Astrocyte (in vitro differentiated cells and primary cell): ENCODE results near the gene HNRNPK. TPM values are rescaled to one million over a fixed set of nuclear protein-coding genes. Genes with fewer than 3 reads are reported as not detected.
A peak's percentile ranks its signal among the peaks of the same experiment; 100 is the strongest.

ENCODE experiments used
- DNase-seq: peaks from one replicate; pipeline ENCODE4 v3.0.0-alpha.2; 2010; ENCODE audit warnings: low read depth
- FAIRE-seq: peaks from 2 replicates; lab custom pipeline; 2011; peaks lifted over from hg19 to GRCh38; lab: Jason Lieb, UNC
- H2AFZ ChIP-seq: 2 replicates; pipeline ENCODE4 v1.6.0; 2012; ENCODE audit warnings: low read depth, low read length, inconsistent platforms
- H3K27ac ChIP-seq: 2 replicates; pipeline ENCODE4 v1.5.1; 2011; ENCODE audit warnings: low read depth, low read length, inconsistent platforms
- H3K27me3 ChIP-seq: 2 replicates; pipeline ENCODE4 v1.6.0; 2011; ENCODE audit warnings: low read length, inconsistent platforms; ENCODE audit not compliant: insufficient read depth
- H3K36me3 ChIP-seq: 2 replicates; pipeline ENCODE4 v1.5.1; 2011; ENCODE audit warnings: low read length, inconsistent platforms; ENCODE audit not compliant: insufficient read depth
- H3K4me1 ChIP-seq: 2 replicates; pipeline ENCODE4 v1.5.1; 2011; ENCODE audit warnings: low read length, inconsistent platforms; ENCODE audit not compliant: insufficient read depth
- H3K4me2 ChIP-seq: 2 replicates; pipeline ENCODE4 v1.6.0; 2012; ENCODE audit warnings: low read length, inconsistent platforms
- H3K4me3 ChIP-seq: 2 replicates; pipeline ENCODE4 v1.5.1; 2011; ENCODE audit warnings: low read depth, mild to moderate bottlenecking, low read length, inconsistent platforms; ENCODE audit not compliant: insufficient read depth
- H3K79me2 ChIP-seq: 2 replicates; pipeline ENCODE4 v1.6.0; 2012; ENCODE audit warnings: mild to moderate bottlenecking, low read length, inconsistent platforms; ENCODE audit not compliant: insufficient read depth
- H3K9ac ChIP-seq: 2 replicates; pipeline ENCODE4 v1.6.0; 2012; ENCODE audit warnings: mild to moderate bottlenecking, low read length, inconsistent platforms
- H3K9me3 ChIP-seq: 2 replicates; pipeline ENCODE4 v1.5.1; 2012; ENCODE audit warnings: low read depth, mild to moderate bottlenecking, low read length, inconsistent platforms; ENCODE audit not compliant: insufficient read depth
- H4K20me1 ChIP-seq: 2 replicates; pipeline ENCODE4 v1.6.0; 2012; ENCODE audit warnings: low read length, inconsistent platforms; ENCODE audit not compliant: insufficient read depth
- H3K27ac Mint-ChIP-seq: one replicate; pipeline ENCODE4 v1.8.0; 2021; ENCODE audit warnings: mild to moderate bottlenecking, mixed read lengths; ENCODE audit not compliant: unreplicated experiment
- H3K27me3 Mint-ChIP-seq: one replicate; pipeline ENCODE4 v1.8.0; 2021; ENCODE audit warnings: low read depth, mixed read lengths; ENCODE audit not compliant: unreplicated experiment
- H3K36me3 Mint-ChIP-seq: one replicate; pipeline ENCODE4 v1.8.0; 2021; ENCODE audit warnings: low read depth, mixed read lengths; ENCODE audit not compliant: unreplicated experiment
- H3K4me1 Mint-ChIP-seq: one replicate; pipeline ENCODE4 v1.8.0; 2021; ENCODE audit warnings: low read depth, mixed read lengths; ENCODE audit not compliant: unreplicated experiment
- H3K4me3 Mint-ChIP-seq: one replicate; pipeline ENCODE4 v1.8.0; 2021; ENCODE audit warnings: mild to moderate bottlenecking, moderate library complexity, mixed read lengths; ENCODE audit not compliant: unreplicated experiment
- H3K9me3 Mint-ChIP-seq: one replicate; pipeline ENCODE4 v1.8.0; 2021; ENCODE audit warnings: mild to moderate bottlenecking, mixed read lengths; ENCODE audit not compliant: unreplicated experiment
- CTCF ChIP-seq: IDR thresholded peaks from 2 replicates; pipeline ENCODE4 v1.5.1; 2011; ENCODE audit warnings: low read depth, mild to moderate bottlenecking, inconsistent platforms, low read length, moderate library complexity; ENCODE audit not compliant: insufficient read depth
- EZH2 ChIP-seq: IDR thresholded peaks from 2 replicates; pipeline ENCODE4 v1.6.1; 2012; ENCODE audit warnings: mild to moderate bottlenecking, low read length, inconsistent platforms; ENCODE audit not compliant: insufficient read depth
- total RNA-seq: library from RNA; stranded (reverse); gene quantifications from 2 replicates; pipeline ENCODE4 v1.2.1, GENCODE V29; 2021

The HNRNPK gene
- total RNA-seq, 1 donor from 2014 or later, result 511 TPM

- TF ChIP-seq EZH2 (no peak), CTCF (no peak)
- H3K27ac ChIP-seq, result no peak overlapping the region
- no peak overlapping the region for H3K4me2 ChIP-seq
- H3K36me3 ChIP-seq, result no peaks in the 10 kb centered on the region
- no peaks in the 10 kb centered on the region for H3K79me2 ChIP-seq
- Mint-ChIP-seq H3K27ac (no peak overlapping the region), H3K4me1 (no peaks in the 10 kb centered on the region), H3K27me3 (no peaks in the 10 kb centered on the region), H3K9me3 (no peaks in the 10 kb centered on the region), H3K4me3 (no peak overlapping the region), H3K36me3 (no peaks in the 10 kb centered on the region)
- no peak overlapping the region for H2AFZ ChIP-seq
- H3K4me1 ChIP-seq, result no peaks in the 10 kb centered on the region
- H3K9ac ChIP-seq, result no peak overlapping the region
- FAIRE-seq (no peak), DNase-seq (no peak)
- H4K20me1 ChIP-seq, result no peaks in the 10 kb centered on the region
- H3K4me3 ChIP-seq, result no peak overlapping the region
- no peaks in the 10 kb centered on the region for H3K27me3 ChIP-seq
- H3K9me3 ChIP-seq, result no peaks in the 10 kb centered on the region
These were observed 27.6 kb upstream of the HNRNPK start for GRCh38 chr9:84007662-84008061.

- Mint-ChIP-seq H3K36me3 (peaks cover 4% of the 10 kb centered on the region), H3K4me1 (peaks cover 5% of the 10 kb centered on the region), H3K27me3 (no peaks in the 10 kb centered on the region), H3K4me3 (no peak overlapping the region), H3K9me3 (no peaks in the 10 kb centered on the region), H3K27ac (no peak overlapping the region)
- DNase-seq (no peak), FAIRE-seq (no peak)
- Histone ChIP-seq H3K27ac (no peak overlapping the region), H3K36me3 (no peaks in the 10 kb centered on the region), H3K4me3 (no peak overlapping the region), H3K9me3 (no peaks in the 10 kb centered on the region), H3K79me2 (no peaks in the 10 kb centered on the region), H3K4me2 (no peak overlapping the region), H3K9ac (no peak overlapping the region), H3K4me1 (no peaks in the 10 kb centered on the region), H2AFZ (no peak overlapping the region), H3K27me3 (no peaks in the 10 kb centered on the region), H4K20me1 (no peaks in the 10 kb centered on the region)
- TF ChIP-seq EZH2, result no peak
- TF ChIP-seq CTCF, result no peak
These were observed 23.2 kb upstream of the HNRNPK start for GRCh38 chr9:84003246-84003645.

GRCh38 chr9:84002344-84002743 lies 22.3 kb upstream of the HNRNPK start:
- H3K36me3 ChIP-seq, result no peaks in the 10 kb centered on the region
- no peak for TF ChIP-seq EZH2
- TF ChIP-seq CTCF, result no peak
- peaks cover 3% of the 10 kb centered on the region for H3K79me2 ChIP-seq
- H4K20me1 ChIP-seq, result no peaks in the 10 kb centered on the region
- H3K4me2 ChIP-seq, result no peak overlapping the region
- no peak overlapping the region for H3K27ac ChIP-seq
- Mint-ChIP-seq H3K4me1 (peaks cover 5% of the 10 kb centered on the region), H3K9me3 (no peaks in the 10 kb centered on the region), H3K27ac (peak overlapping the region; percentile 47), H3K4me3 (no peak overlapping the region), H3K27me3 (no peaks in the 10 kb centered on the region), H3K36me3 (peaks cover 4% of the 10 kb centered on the region)
- DNase-seq, result peak; percentile 16
- no peak overlapping the region for H3K9ac ChIP-seq
- H3K27me3 ChIP-seq, result no peaks in the 10 kb centered on the region
- no peak overlapping the region for H3K4me3 ChIP-seq
- no peaks in the 10 kb centered on the region for H3K9me3 ChIP-seq
- no peaks in the 10 kb centered on the region for H3K4me1 ChIP-seq
- H2AFZ ChIP-seq, result no peak overlapping the region
- FAIRE-seq, result peak; percentile 56
